HG03135 (cell line): ENCODE measurements around the gene FBLN1.
"Not testable (repeated sequence)": the region's sequence is repeated elsewhere in the genome, so short reads cannot be mapped to it uniquely, and the experiment has no call there.

Source experiments
- ATAC-seq: cut with Tn5 transposase; IDR thresholded peaks from one replicate; pipeline ENCODE4 v1.9.1; 2021; ENCODE audit warnings: mild to moderate bottlenecking, moderate library complexity; ENCODE audit not compliant: unreplicated experiment

FBLN1 gene, protein sequence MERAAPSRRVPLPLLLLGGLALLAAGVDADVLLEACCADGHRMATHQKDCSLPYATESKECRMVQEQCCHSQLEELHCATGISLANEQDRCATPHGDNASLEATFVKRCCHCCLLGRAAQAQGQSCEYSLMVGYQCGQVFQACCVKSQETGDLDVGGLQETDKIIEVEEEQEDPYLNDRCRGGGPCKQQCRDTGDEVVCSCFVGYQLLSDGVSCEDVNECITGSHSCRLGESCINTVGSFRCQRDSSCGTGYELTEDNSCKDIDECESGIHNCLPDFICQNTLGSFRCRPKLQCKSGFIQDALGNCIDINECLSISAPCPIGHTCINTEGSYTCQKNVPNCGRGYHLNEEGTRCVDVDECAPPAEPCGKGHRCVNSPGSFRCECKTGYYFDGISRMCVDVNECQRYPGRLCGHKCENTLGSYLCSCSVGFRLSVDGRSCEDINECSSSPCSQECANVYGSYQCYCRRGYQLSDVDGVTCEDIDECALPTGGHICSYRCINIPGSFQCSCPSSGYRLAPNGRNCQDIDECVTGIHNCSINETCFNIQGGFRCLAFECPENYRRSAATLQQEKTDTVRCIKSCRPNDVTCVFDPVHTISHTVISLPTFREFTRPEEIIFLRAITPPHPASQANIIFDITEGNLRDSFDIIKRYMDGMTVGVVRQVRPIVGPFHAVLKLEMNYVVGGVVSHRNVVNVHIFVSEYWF

DNA sequence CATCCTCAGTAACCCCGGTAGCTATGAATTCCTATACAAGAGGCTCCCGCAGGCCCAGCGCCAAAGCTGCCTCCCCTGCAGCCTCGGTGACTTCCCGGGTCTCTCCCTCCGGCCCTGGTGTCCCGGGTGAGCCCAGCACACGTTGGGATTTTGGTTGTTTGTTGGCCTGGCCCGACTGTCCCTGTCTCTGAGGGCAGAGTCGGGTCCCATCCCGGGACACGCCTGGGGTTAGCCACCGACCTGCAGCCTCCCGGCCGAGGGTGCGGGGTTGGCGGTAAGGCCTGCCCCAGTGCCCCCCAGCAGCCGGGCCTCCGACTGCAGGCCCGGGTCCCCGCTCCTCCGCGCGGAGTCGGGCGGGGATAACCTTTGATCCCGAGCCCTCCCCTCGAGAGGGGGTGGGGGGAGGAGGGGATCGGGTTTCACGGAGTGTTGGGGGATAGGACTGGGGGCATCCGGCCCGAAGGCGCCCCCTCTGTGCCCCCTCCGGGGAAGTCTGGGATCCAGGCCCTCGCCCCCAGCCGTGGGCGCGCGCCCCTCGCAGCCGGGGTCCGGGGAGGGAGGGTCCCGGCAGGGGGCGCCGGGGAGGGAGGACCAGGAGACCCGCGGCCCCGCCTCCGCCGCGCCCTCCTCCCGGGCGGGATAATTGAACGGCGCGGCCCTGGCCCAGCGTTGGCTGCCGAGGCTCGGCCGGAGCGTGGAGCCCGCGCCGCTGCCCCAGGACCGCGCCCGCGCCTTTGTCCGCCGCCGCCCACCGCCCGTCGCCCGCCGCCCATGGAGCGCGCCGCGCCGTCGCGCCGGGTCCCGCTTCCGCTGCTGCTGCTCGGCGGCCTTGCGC, at the start of gene FBLN1:
Gene FBLN1 (plus strand): TSS at position 669 of the 835 bp plus-strand sequence. CDS start 103 bp downstream, at position 772.
- no peak for ATAC-seq

DNA sequence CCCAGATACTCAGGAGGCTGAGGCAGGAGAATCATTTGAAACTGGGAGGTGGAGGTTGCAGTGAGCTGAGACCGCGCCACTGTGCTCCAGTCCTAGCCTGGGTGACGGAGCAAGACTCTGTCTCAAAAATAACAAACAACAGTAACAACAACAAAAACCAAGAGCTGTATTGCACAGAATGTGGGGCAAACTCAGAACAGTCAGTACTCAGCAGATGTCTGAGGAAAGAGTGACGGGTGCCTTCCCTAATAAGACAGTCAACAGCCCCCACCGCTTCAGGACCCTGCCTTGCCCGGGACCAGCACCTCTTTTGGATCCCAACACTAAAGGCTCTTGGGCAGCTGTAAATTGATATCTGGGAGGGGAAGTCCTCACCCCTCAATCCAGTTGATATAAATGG, 48.9 kb upstream of the FBLN1 start:
- no peak for ATAC-seq

DNA sequence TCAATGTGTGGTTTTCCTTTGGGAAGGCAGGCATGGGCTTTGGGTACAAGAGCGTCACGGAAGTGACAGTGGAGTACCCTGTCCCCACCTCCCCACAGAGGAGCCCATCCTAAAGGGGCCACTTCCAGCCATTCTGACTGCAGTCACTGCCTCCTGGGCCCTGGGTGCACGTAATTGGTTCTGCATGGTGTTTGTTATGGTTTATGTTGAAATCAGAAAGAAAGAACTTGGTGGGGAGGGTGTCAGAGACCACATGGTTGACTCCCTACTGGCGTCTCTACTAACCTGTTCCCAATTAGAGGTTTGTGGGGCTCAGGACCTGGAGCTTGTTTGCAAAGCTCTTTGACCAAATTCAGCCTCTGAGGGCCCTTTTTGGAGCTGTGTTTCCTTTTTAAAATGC, 48.4 kb upstream of the FBLN1 start:
- no peak for ATAC-seq

GRCh38 chr22:45455212-45455611, 47.5 kb upstream of the FBLN1 start:
- ATAC-seq: no peak

DNA sequence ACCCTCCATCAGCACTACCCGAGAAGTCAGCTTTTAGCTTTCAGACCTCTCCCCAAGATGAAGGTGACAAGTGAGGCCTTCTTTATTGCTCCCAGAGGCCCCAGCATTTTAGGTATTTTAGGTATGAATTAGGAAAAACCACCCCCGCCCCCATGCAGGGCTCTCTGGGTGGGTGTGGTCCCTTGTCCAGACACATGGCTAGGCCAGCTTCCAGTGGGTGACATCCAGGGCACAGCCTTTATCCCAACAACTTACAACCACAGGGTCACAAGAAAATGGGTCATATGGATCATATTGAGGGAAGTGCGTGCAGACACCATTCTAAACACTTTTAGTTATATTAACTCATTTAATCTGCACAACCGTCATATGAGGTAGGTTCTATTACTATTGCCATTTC, 47.1 kb upstream of the FBLN1 start:
- ATAC-seq: no peak

DNA sequence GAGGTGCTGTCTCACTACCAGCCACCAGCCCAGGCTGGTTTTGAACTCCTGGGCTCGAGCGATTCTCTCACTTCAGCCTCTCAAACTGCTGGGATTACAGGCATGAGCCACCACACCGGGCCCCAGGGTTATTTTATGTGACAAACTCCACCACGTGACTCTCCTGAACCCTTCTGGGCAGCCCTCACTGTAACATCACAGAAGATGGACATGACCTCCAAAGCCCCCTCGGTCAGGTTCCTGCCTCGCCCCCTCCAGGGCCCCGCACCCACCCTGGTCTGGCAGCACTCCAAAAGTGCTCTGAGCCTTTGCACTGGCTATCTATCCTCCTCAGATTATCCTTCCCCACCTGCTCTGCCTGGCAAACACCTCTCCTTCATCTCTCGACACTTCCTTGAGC, 45.9 kb upstream of the FBLN1 start:
- ATAC-seq: no peak

GRCh38 chr22:45458532-45458931, 44.2 kb upstream of the FBLN1 start:
- ATAC-seq: no peak

DNA sequence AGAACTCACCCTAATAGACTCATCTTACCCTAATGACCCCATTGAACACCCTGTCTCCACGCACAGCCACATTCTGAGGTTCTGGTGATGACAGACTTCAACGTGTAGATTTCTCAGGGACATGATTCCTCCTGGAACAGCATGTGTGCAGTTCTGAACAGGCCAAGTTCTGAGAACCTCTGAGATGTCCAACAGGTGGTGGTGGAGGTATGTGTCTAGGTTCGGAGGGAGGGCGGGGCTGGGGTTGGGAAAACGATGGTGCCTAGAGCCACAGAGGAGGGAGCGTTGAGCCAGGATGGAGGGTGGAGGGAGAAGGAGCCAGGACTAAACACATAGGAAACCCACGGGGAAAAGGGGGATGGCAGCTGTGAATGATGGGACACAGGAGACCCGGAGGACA, 43.4 kb upstream of the FBLN1 start:
- ATAC-seq: no peak

GRCh38 chr22:45460288-45461109, 42.2 kb upstream of the FBLN1 start:
- no peak for ATAC-seq

DNA sequence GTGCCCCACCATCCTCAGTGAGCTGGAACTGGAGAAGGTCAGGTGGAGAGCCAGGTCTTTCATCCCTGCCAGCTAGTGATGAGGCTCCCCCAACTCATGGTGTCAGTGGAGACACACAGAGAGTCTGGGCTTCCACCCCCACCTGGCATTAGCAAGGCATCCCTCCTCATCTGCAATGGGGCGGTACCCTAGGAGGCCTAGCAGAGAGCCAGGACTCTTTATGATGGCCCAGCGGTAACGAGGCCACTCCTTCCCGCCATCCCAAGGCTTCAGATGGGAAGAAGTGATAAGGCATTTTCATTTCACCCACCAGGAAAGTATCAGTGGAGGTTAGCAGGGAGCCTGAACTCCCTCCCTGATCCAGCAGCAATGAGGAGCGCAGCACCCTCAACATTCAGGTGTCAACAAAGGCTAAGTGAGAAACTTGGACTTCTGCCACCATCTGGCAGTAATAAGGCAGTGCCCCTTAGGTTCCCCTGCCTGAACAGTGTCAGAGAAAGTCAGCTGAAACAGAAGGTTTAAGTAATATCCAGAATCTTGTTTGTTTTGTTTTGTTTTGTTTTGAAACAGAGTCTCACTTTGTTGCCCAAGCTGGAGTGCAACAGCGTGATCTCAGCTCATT, 40.5 kb upstream of the FBLN1 start:
- ATAC-seq: no peak

DNA sequence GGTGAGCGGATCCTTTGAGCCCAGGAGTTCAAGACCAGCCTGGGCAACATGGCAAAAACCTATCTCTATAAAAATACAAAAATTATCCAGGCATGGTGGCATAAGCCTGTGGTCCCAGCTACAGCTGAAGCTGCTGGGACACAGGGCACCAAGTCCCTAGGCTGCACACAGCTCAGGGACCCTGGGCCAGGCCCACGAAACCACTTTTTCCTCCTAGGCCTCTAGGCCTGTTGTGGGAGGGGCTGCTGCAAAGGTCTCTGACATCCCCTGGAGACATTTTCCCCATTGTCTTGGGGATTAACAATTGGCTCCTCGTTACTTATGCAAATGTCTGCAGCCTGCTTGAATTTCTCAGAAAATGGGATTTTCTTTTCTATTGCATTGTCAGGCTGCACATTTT, 39.0 kb upstream of the FBLN1 start:
- not testable (repeated sequence) for ATAC-seq

- no peak for ATAC-seq
Measured at GRCh38 chr22:45465633-45466032, 37.0 kb upstream of the FBLN1 start.

DNA sequence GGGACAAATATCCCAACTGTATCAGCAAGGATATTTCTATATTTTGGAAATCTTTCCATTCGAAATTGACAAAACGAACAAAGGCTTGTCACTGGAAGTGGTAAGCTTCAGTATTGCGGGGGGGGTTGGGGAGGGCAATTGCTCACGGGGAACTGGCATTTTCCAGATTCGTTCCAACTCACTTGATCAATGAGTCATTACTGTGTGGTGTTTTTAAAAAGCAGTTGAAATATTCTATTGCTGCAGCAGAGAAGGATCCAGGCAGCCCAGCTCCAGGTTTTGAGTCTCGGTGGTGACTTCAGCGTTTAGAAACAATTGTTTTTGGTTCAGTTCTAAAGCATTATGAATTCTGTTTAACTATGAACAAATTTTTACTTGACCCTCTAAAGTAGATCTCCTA, 33.8 kb upstream of the FBLN1 start:
- no peak for ATAC-seq

DNA sequence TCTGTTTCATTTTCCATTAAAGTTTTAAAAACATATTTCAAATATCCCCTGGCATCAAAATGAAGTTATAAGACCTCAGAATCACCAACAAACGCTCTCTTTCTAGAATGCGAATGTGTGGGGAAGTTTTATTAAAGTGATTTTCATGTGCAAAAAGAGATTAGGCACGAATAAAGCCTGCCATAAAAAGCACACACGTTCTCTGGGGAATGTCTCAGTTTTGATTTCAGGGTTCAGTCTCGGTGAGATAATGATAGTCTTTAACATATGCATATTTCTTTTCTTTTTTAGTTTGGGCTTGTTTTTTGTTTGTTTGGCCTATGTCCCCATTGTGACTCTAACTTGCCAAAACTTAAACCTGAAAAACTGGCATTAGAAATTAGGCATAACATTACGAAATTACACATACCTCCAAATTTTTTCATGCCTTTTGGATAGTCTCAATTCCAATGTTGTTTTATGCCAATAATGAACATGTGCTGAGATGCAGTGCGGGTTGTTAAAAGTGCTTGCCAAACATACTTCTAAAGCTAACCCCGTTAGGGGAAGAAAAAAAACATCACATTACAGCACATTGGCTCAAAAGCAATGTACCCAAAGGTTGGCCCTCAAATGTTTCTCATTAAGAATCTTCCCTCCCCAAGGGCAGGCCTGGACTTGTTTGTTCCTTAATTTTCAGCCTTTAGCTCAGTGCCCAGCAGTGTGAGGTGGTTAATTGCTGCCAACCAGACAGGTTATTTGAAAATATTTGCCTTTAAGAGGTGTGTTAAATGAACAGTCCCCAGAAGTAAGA, 33.2 kb upstream of the FBLN1 start:
- no peak for ATAC-seq

DNA sequence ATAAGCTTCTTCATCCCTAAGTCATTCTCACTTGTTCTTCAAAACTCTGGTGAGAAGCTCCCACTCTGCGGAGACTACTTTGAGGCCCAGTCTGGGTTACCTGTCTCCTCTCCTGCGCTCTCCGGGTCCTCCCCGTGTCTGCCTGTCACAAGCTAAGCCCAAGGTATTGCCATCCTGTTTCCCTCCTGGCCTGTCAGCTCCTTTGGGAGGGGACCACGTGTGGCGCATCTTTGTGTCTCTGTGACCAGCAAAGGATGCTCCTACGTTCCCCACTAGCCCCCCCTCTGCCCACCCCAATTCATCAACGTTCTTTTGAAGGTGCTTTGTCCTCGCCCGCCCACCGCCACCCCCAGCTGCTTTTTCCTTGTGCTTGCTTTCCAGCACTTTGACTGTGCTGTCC, 31.8 kb upstream of the FBLN1 start:
- ATAC-seq: no peak

DNA sequence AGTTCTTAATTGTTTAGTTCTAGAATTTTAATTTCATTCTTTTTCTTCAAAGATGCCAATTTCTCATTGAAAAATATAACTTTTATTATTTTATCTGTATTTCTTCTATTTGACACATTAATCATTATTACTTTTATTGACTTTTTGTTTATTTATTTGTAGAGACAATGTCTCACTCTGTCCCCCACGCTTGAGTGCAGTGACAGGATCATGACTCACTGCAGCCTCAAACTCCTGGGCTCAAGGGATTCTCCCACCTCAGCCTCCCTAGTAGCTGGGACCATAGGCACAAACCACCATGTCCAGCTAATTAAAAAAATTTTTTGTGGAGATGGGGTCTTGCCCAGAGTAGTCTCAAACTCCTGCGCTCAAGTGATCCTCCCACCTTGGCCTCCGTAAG, 30.3 kb upstream of the FBLN1 start:
- ATAC-seq: no peak

- ATAC-seq: no peak
Measured at GRCh38 chr22:45473626-45474237, 29.0 kb upstream of the FBLN1 start.

DNA sequence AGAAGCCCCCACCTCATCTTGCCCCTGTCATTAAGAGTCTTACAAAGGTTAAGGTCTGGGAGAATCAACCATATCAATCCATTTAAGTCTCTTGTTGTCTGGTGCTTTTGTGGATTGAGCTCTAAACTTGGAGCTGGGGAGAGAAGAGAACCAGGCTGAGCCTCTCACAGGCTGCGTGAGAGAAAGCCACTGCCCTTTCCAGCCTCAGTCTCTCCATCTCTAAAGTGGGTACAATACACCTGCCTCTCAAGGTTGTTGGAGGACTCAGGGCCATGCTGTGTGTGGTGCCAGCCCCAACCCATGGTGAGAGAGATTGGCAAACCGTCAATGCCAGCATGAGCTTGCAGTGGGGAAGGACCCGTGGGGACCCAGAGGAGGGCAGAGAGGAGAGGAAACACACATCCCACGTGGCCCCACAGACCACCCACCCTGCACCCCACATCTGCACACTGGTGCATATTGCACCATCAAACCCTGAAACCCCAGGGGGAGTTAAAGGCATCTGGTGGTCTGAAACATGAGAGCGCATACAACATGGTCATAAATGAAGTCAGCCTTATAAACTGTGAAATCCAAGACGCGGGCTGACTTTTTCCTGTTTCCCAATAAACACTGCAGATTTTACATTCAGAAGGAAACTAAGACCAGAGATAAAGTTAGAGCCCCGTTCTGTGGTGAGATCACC, 27.5 kb upstream of the FBLN1 start:
- no peak for ATAC-seq
